ENCODE data around the gene WHRN. TPM values are rescaled to one million over a fixed set of nuclear protein-coding genes. Genes with fewer than 3 reads are reported as not detected.
A peak's percentile ranks its signal among the peaks of the same experiment; 100 is the strongest.

WHRN gene
- total and polyA plus RNA-seq, 9 of the 15 experiments (the other 6 are each of a cell fraction or from before 2014, with no cell fraction given), result 0.31 to 14.1 (median 3.0) TPM

GRCh38 chr9:114493521-114494184, 11.6 kb downstream of the WHRN start (continued):
- TF ChIP-seq TRIM25 (IDR thresholded peaks at IDR 0.05; ENCODE audit: borderline replicate concordance) (no peak), ZBTB1 (CRISPR knock-in tag; IDR thresholded peaks at IDR 0.05; ENCODE audit: borderline replicate concordance, low read depth) (no peak), MCM3 (IDR thresholded peaks at IDR 0.05) (no peak), NKRF (IDR thresholded peaks at IDR 0.05; ENCODE audit: borderline replicate concordance) (no peak), BDP1 (IDR thresholded peaks at IDR 0.05; ENCODE audit: insufficient read depth, insufficient read length) (no peak), BCLAF1 (IDR thresholded peaks at IDR 0.05; ENCODE audit: borderline replicate concordance in 1 of 2, control insufficient read depth in 1 of 2, low read depth in 2 of 2, low read length in 1 of 2) (no peak), TSC22D4 (tag; IDR thresholded peaks at IDR 0.05) (no peak), CREM (IDR thresholded peaks at IDR 0.05; ENCODE audit: low read depth) (no peak), ZNF212 (CRISPR knock-in tag; IDR thresholded peaks at IDR 0.05) (no peak), TEAD1 (CRISPR knock-in tag; IDR thresholded peaks at IDR 0.05) (no peak), EZH2 (IDR thresholded peaks at IDR 0.05; ENCODE audit: borderline replicate concordance, low read depth, low read length) (no peak), RBM22 (IDR thresholded peaks at IDR 0.05; ENCODE audit: low read depth, low read length, poor library complexity, severe bottlenecking) (no peak), BRD4 (IDR thresholded peaks at IDR 0.05) (no peak), SMARCA4 (IDR thresholded peaks at IDR 0.05) (peak; percentile 88), JUND (IDR thresholded peaks at IDR 0.05; ENCODE audit: borderline replicate concordance, low read depth, low read length) (peak; percentile 20; the same call in 1 of the 2 replicates), JUND (tag; IDR thresholded peaks at IDR 0.05; ENCODE audit: borderline replicate concordance, low read depth, low read length) (no peak), GATAD2B (IDR thresholded peaks at IDR 0.05; ENCODE audit: borderline replicate concordance) (no peak), HES1 (IDR thresholded peaks at IDR 0.05; ENCODE audit: low read depth) (no peak), BACH1 (tag; IDR thresholded peaks at IDR 0.05) (no peak)

Data from K562 (cell line).